ENCODE results near the gene PRSS57.
A peak's percentile ranks its signal among the peaks of the same experiment; 100 is the strongest.

PRSS57 gene

GRCh38 chr19:686589-687297, 8.5 kb downstream of the PRSS57 start:
- ATAC-seq = no peak
- Mint-ChIP-seq H3K27ac (no peak overlapping the region), H3K36me3 (no peaks in the 10 kb centered on the region), H3K27me3 (peaks cover 27% of the 10 kb centered on the region), H3K4me1 (no peaks in the 10 kb centered on the region), H3K9me3 (no peaks in the 10 kb centered on the region), H3K4me3 (no peak overlapping the region)

- Mint-ChIP-seq H3K4me1 (no peaks in the 10 kb centered on the region), H3K9me3 (no peaks in the 10 kb centered on the region)
- ATAC-seq = no peak
Observed at GRCh38 chr19:685454-685931, 9.8 kb downstream of the PRSS57 start.

GRCh38 chr19:682678-683320, 12.5 kb downstream of the PRSS57 start:
- no peaks in the 10 kb centered on the region for H3K4me1 Mint-ChIP-seq
- no peak for ATAC-seq
- H3K4me3 Mint-ChIP-seq = no peak overlapping the region
- H3K36me3 Mint-ChIP-seq = no peaks in the 10 kb centered on the region
- H3K27me3 Mint-ChIP-seq = peaks cover 10% of the 10 kb centered on the region
- H3K9me3 Mint-ChIP-seq = no peaks in the 10 kb centered on the region
- no peak overlapping the region for H3K27ac Mint-ChIP-seq

More at GRCh38 chr19:685454-685931, 9.8 kb downstream of the PRSS57 start:
- Mint-ChIP-seq H3K27me3 (peaks cover 27% of the 10 kb centered on the region), H3K4me3 (no peak overlapping the region), H3K36me3 (no peaks in the 10 kb centered on the region), H3K27ac (no peak overlapping the region)

- Mint-ChIP-seq H3K36me3 (no peaks in the 10 kb centered on the region), H3K9me3 (no peaks in the 10 kb centered on the region), H3K27ac (peak overlapping the region; percentile 85), H3K4me1 (no peaks in the 10 kb centered on the region), H3K27me3 (no peaks in the 10 kb centered on the region), H3K4me3 (peak overlapping the region; percentile 86)
- ATAC-seq = no peak
Observed at GRCh38 chr19:681029-682019, 13.9 kb downstream of the PRSS57 start.

GRCh38 chr19:680287-681028, 14.8 kb downstream of the PRSS57 start:
- peak; percentile 92 for ATAC-seq
- Mint-ChIP-seq H3K9me3 (no peaks in the 10 kb centered on the region), H3K4me1 (peaks cover 3% of the 10 kb centered on the region), H3K27ac (peak overlapping the region; percentile 85), H3K4me3 (peak overlapping the region; percentile 86), H3K27me3 (peaks cover 5% of the 10 kb centered on the region), H3K36me3 (no peaks in the 10 kb centered on the region)

GRCh38 chr19:679418-680286, 15.6 kb downstream of the PRSS57 start:
- H3K4me1 Mint-ChIP-seq = peaks cover 8% of the 10 kb centered on the region
- peaks cover 13% of the 10 kb centered on the region for H3K27me3 Mint-ChIP-seq
- ATAC-seq = peak; percentile 22
- peak overlapping the region; percentile 70 for H3K4me3 Mint-ChIP-seq
- H3K36me3 Mint-ChIP-seq = no peaks in the 10 kb centered on the region
- no peaks in the 10 kb centered on the region for H3K9me3 Mint-ChIP-seq
- no peak overlapping the region for H3K27ac Mint-ChIP-seq

- no peaks in the 10 kb centered on the region for H3K9me3 Mint-ChIP-seq
- H3K27me3 Mint-ChIP-seq = peaks cover 19% of the 10 kb centered on the region
- peak overlapping the region; percentile 70 for H3K4me3 Mint-ChIP-seq
- H3K36me3 Mint-ChIP-seq = no peaks in the 10 kb centered on the region
- ATAC-seq = no peak
- no peak overlapping the region for H3K27ac Mint-ChIP-seq
- peaks cover 8% of the 10 kb centered on the region for H3K4me1 Mint-ChIP-seq
Observed at GRCh38 chr19:678791-679388, 16.4 kb downstream of the PRSS57 start.

GRCh38 chr19:677601-678436, 17.4 kb downstream of the PRSS57 start:
- no peak overlapping the region for H3K4me3 Mint-ChIP-seq

GRCh38 chr19:677201-677600, 18.1 kb downstream of the PRSS57 start:
- Mint-ChIP-seq H3K9me3 (no peaks in the 10 kb centered on the region), H3K36me3 (no peaks in the 10 kb centered on the region), H3K27ac (no peak overlapping the region), H3K4me1 (peaks cover 8% of the 10 kb centered on the region), H3K4me3 (no peak overlapping the region), H3K27me3 (peaks cover 26% of the 10 kb centered on the region)
- ATAC-seq = no peak

More at GRCh38 chr19:677601-678436, 17.4 kb downstream of the PRSS57 start:
- H3K36me3 Mint-ChIP-seq = no peaks in the 10 kb centered on the region
- peaks cover 8% of the 10 kb centered on the region for H3K4me1 Mint-ChIP-seq
- peaks cover 26% of the 10 kb centered on the region for H3K27me3 Mint-ChIP-seq
- H3K27ac Mint-ChIP-seq = no peak overlapping the region
- no peak for ATAC-seq
- H3K9me3 Mint-ChIP-seq = no peaks in the 10 kb centered on the region

GRCh38 chr19:676339-677105, 18.7 kb downstream of the PRSS57 start, which contains the start of gene FSTL3:
FSTL3 (plus strand) TSS chr19:676392; CDS start chr19:676424, 32 bp downstream.
- Mint-ChIP-seq H3K36me3 (no peaks in the 10 kb centered on the region), H3K9me3 (no peaks in the 10 kb centered on the region), H3K4me1 (peaks cover 8% of the 10 kb centered on the region), H3K4me3 (no peak within 1 kb of the TSS), H3K27ac (no peak within 1 kb of the TSS), H3K27me3 (peaks cover 26% of the 10 kb centered on the region)
- ATAC-seq = no peak

- Mint-ChIP-seq H3K9me3 (no peaks in the 10 kb centered on the region), H3K27ac (no peak overlapping the region), H3K4me1 (peaks cover 8% of the 10 kb centered on the region), H3K4me3 (no peak overlapping the region), H3K36me3 (no peaks in the 10 kb centered on the region), H3K27me3 (peaks cover 26% of the 10 kb centered on the region)
- ATAC-seq = no peak
Observed at GRCh38 chr19:676007-676338, 19.3 kb downstream of the PRSS57 start.

Data from stimulated activated memory B cell treated with anti-CD40 and anti-IgM and Interleukin-4, amounts not matched to agents 10 μg/mL and 1 μg/mL and 100 μg/mL, for 72 hours (primary cell).